Gastroesophageal sphincter (tissue), 4 donors: ENCODE results near the gene PSME4. TPM values are rescaled to one million over a fixed set of nuclear protein-coding genes. Genes with fewer than 3 reads are reported as not detected.
A peak's percentile ranks its signal among the peaks of the same experiment; 100 is the strongest.

Source experiments
- ATAC-seq: fragments of 150-250 bp; one replicate; pipeline ENCODE4 v1.9.1; 2016; ENCODE audit warnings: mild to moderate bottlenecking, moderate library complexity
- H3K27ac ChIP-seq, 4 donors: fragments of 200-600 bp; sonication (generic) in 3 of 4; 1 replicate in 3 of 4; 2 replicates in 1 of 4; pipeline ENCODE4 v1.5.1; 2016 to 2019
- H3K27me3 ChIP-seq: fragments of 200-600 bp; sonication (generic); one replicate; pipeline ENCODE4 v1.5.1; 2019
- H3K36me3 ChIP-seq, 2 donors: fragments of 200-600 bp; sonication (generic); one replicate each; pipeline ENCODE4 v1.5.1; 2019; ENCODE audit warnings: control low read depth in 1 of 2
- H3K4me1 ChIP-seq, 3 donors: fragments of 200-600 bp; sonication (generic); 1 replicate in 2 of 3; 2 replicates in 1 of 3; pipeline ENCODE4 v1.5.1; 2016 to 2019; ENCODE audit warnings: control low read depth in 2 of 3
- H3K4me3 ChIP-seq, 2 donors: fragments of 200-600 bp; sonication (generic); one replicate each; pipeline ENCODE4 v1.5.1; 2019; ENCODE audit warnings: mild to moderate bottlenecking in 1 of 2, moderate library complexity in 1 of 2
- H3K9me3 ChIP-seq, 3 donors: fragments of 200-600 bp; sonication (generic); one replicate each; pipeline ENCODE4 v1.5.1; 2017 to 2019; ENCODE audit warnings: control low read depth in 2 of 3
- CTCF ChIP-seq, 4 experiments: fragments of 200-600 bp in 2 of 4; fragments of 450-650 bp in 2 of 4; sonication (generic) in 1 of 4; IDR thresholded peaks; one replicate each; pipeline ENCODE4 v1.5.1; 2017 to 2019; ENCODE audit warnings: antibody characterized with exemption in 4 of 4, mild to moderate bottlenecking in 2 of 4, moderate library complexity in 2 of 4
- EP300 ChIP-seq: sonication (generic); formaldehyde crosslinking; IDR thresholded peaks from one replicate; pipeline ENCODE4 v1.6.1; 2017; ENCODE audit warnings: antibody characterized with exemption, mild to moderate bottlenecking
- POLR2A ChIP-seq, 2 donors: fragments of 450-650 bp; IDR thresholded peaks; one replicate each; pipeline ENCODE4 v1.6.1; 2017; ENCODE audit warnings: antibody characterized with exemption in 2 of 2, mild to moderate bottlenecking in 2 of 2, moderate library complexity in 1 of 2
- POLR2AphosphoS5 ChIP-seq: sonication (generic); formaldehyde crosslinking; IDR thresholded peaks from one replicate; pipeline ENCODE4 v1.6.1; 2017; ENCODE audit warnings: antibody characterized with exemption
- WGBS, 2 donors: methylation state at CpG; one replicate each; pipeline ENCODE4 v1.1.5; 2018; ENCODE audit warnings: low coverage in 1 of 2; 5-methylcytosine and 5-hydroxymethylcytosine counted together
- total RNA-seq, 4 donors: library from RNA; depleted of rRNA; stranded (reverse); fragments of >200 nt; gene quantifications; one replicate each; pipeline ENCODE4 v1.1.0, GENCODE V29; 2016

PSME4 gene
- total RNA-seq, 4 donors from 2014 or later: 44.8 to 58.2 (median 49.4) TPM

GRCh38 chr2:53994818-53995808 lies 24.3 kb upstream of the PSME4 start:
- ATAC-seq: no peak

GRCh38 chr2:53991948-53992347 lies 21.2 kb upstream of the PSME4 start:
- H3K36me3 ChIP-seq: peaks cover 0 to 4% of the 10 kb centered on the region in 2 donors
- TF ChIP-seq CTCF (IDR thresholded peaks at IDR 0.05) (no peak), POLR2A (IDR thresholded peaks at IDR 0.05) (no peak), POLR2AphosphoS5 (no peak), EP300 (no peak)
- no peak for ATAC-seq
- H3K9me3 ChIP-seq: no peaks in the 10 kb centered on the region
- peaks cover 0 to 32% (median 0%) of the 10 kb centered on the region in 3 donors for H3K4me1 ChIP-seq
- H3K4me3 ChIP-seq: no peak overlapping the region
- no peak overlapping the region for H3K27ac ChIP-seq
- H3K27me3 ChIP-seq: no peaks in the 10 kb centered on the region

More at GRCh38 chr2:53994818-53995808, 24.3 kb upstream of the PSME4 start:
- H3K9me3 ChIP-seq: no peaks in the 10 kb centered on the region
- no peak overlapping the region for H3K4me3 ChIP-seq
- H3K4me1 ChIP-seq: peaks cover 0 to 3% (median 0%) of the 10 kb centered on the region in 3 donors
- H3K27ac ChIP-seq: no peak overlapping the region
- 91 to 93% methylated on average over 8 of the region's 8 CpGs for WGBS, 2 donors
- no peak for TF ChIP-seq EP300
- TF ChIP-seq POLR2AphosphoS5: no peak
- no peaks in the 10 kb centered on the region for H3K27me3 ChIP-seq
- peaks cover 0 to 4% of the 10 kb centered on the region in 2 donors for H3K36me3 ChIP-seq

- no peak overlapping the region for H3K27ac ChIP-seq
- H3K36me3 ChIP-seq: peaks cover 0 to 4% of the 10 kb centered on the region in 2 donors
- peaks cover 0 to 46% (median 0%) of the 10 kb centered on the region in 3 donors for H3K4me1 ChIP-seq
- no peaks in the 10 kb centered on the region for H3K27me3 ChIP-seq
- H3K4me3 ChIP-seq: no peak overlapping the region
- H3K9me3 ChIP-seq: no peaks in the 10 kb centered on the region
- TF ChIP-seq POLR2AphosphoS5 (no peak), POLR2A (IDR thresholded peaks at IDR 0.05) (no peak), EP300 (no peak), CTCF (IDR thresholded peaks at IDR 0.05) (no peak)
- 88 to 100% methylated on average over 2 of the region's 2 CpGs for WGBS, 2 donors
- ATAC-seq: no peak
These were observed 18.5 kb upstream of the PSME4 start for GRCh38 chr2:53989210-53989862.

- no peak overlapping the region for H3K4me3 ChIP-seq
- H3K9me3 ChIP-seq: no peaks in the 10 kb centered on the region
- H3K27ac ChIP-seq: peak overlapping the region in 2 of 4 donors; percentile 26 to 54
- WGBS, 2 donors: 6 to 13% methylated on average over 1 of the region's 1 CpG
- TF ChIP-seq POLR2A (IDR thresholded peaks at IDR 0.05): no peak
- TF ChIP-seq POLR2AphosphoS5: peak; percentile 39
- no peak for TF ChIP-seq CTCF (IDR thresholded peaks at IDR 0.05)
- TF ChIP-seq EP300: no peak
- peaks cover 0 to 46% (median 0%) of the 10 kb centered on the region in 3 donors for H3K4me1 ChIP-seq
- H3K36me3 ChIP-seq: peaks cover 0 to 15% of the 10 kb centered on the region in 2 donors
- ATAC-seq: peak; percentile 25
- no peaks in the 10 kb centered on the region for H3K27me3 ChIP-seq
These were observed 16.6 kb upstream of the PSME4 start for GRCh38 chr2:53987336-53987921.

GRCh38 chr2:53985646-53986045 lies 14.9 kb upstream of the PSME4 start:
- ATAC-seq: no peak
- H3K27ac ChIP-seq: no peak overlapping the region

More at GRCh38 chr2:53985646-53986045, 14.9 kb upstream of the PSME4 start:
- Histone ChIP-seq H3K9me3 (no peaks in the 10 kb centered on the region), H3K27me3 (no peaks in the 10 kb centered on the region), H3K4me3 (no peak overlapping the region), H3K36me3 (peaks cover 0 to 22% of the 10 kb centered on the region in 2 donors), H3K4me1 (peaks cover 0 to 46% (median 0%) of the 10 kb centered on the region in 3 donors)
- WGBS, 2 donors: 90 to 100% methylated on average over 2 to 3 of the region's 4 CpGs
- TF ChIP-seq CTCF (IDR thresholded peaks at IDR 0.05) (no peak), POLR2AphosphoS5 (no peak), POLR2A (IDR thresholded peaks at IDR 0.05) (no peak), EP300 (no peak)
